Activated naive CD4-positive, alpha-beta T cell treated with anti-CD3 and anti-CD28 coated beads, Interleukin-2, amount 10 ng/mL, durations not matched to agents 7 days and 5 days (primary cell): ENCODE results near the gene NBAS.

Experiments used
- CTCF ChIA-PET: fragments of 350-600 bp; sonication (Branson Sonifier 250); formaldehyde crosslinking; loops from one replicate; lab custom pipeline; 2021; ENCODE audit warnings: antibody characterized with exemption; lab: Charles Lee
- DNase-seq: peaks from one replicate; pipeline ENCODE4 v3.0.0-alpha.2; 2020
- H3K27ac Mint-ChIP-seq: one replicate; pipeline ENCODE4 v1.8.0; 2021; ENCODE audit warnings: mild to moderate bottlenecking, moderate library complexity, mixed read lengths
- H3K27me3 Mint-ChIP-seq: one replicate; pipeline ENCODE4 v1.8.0; 2021; ENCODE audit warnings: mild to moderate bottlenecking, mixed read lengths
- H3K36me3 Mint-ChIP-seq: one replicate; pipeline ENCODE4 v1.8.0; 2021; ENCODE audit warnings: mixed read lengths
- H3K4me1 Mint-ChIP-seq: one replicate; pipeline ENCODE4 v1.8.0; 2021; ENCODE audit warnings: mixed read lengths
- H3K4me3 Mint-ChIP-seq: one replicate; pipeline ENCODE4 v1.8.0; 2021; ENCODE audit warnings: mild to moderate bottlenecking, moderate library complexity, mixed read lengths
- H3K9me3 Mint-ChIP-seq: one replicate; pipeline ENCODE4 v1.8.0; 2021; ENCODE audit warnings: mixed read lengths

Gene NBAS

DNA sequence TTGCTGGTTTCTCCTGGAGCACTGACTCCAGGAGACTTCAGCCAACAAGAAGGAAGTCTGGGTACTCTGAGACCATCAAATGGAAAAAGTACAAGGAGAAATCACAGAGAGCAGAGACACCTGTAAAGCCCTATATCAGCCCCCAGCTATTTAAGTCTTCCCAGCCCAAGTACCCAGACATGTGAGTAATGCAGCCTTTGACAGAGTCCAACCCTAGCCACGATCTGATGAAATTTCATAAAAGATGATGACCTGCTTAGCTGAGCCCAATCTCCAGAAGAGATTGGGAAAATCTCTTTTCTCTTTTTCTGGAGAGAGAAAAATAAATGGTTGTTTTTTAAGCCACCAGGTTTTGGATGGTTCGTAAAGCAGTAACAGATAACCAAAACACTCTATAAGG is 196.6 kb downstream of the NBAS start:
- DNase-seq, result no peak
- peaks cover 8% of the 10 kb centered on the region for H3K4me1 Mint-ChIP-seq
- no peaks in the 10 kb centered on the region for H3K27me3 Mint-ChIP-seq
- no peak overlapping the region for H3K4me3 Mint-ChIP-seq
- H3K9me3 Mint-ChIP-seq, result no peaks in the 10 kb centered on the region
- peaks cover 27% of the 10 kb centered on the region for H3K36me3 Mint-ChIP-seq
- CTCF ChIA-PET, result no interaction called here
- no peak overlapping the region for H3K27ac Mint-ChIP-seq

DNA sequence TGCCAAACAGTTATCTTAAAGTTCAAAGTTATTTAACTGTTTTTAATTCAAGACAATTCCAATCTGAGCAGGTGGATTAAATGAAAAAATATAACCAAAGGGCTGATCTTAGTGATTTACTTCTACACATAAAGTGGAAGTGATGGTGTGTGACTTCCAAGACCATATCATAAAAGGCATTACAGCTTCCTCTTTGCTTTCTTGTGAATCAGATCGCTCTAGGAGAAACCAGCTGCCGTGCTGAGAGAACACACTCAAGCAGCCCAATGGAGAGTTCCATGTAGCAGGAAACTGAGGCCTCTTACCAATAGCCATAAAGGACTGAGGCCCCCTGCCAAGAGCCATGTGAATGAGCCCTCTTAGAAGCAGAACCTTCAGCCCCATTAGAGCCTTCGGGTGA is 197.4 kb downstream of the NBAS start:
- no peaks in the 10 kb centered on the region for H3K27me3 Mint-ChIP-seq
- H3K36me3 Mint-ChIP-seq, result peaks cover 28% of the 10 kb centered on the region
- peaks cover 8% of the 10 kb centered on the region for H3K4me1 Mint-ChIP-seq
- CTCF ChIA-PET, result no interaction called here
- no peak overlapping the region for H3K4me3 Mint-ChIP-seq
- DNase-seq, result no peak
- H3K9me3 Mint-ChIP-seq, result no peaks in the 10 kb centered on the region
- no peak overlapping the region for H3K27ac Mint-ChIP-seq

DNA sequence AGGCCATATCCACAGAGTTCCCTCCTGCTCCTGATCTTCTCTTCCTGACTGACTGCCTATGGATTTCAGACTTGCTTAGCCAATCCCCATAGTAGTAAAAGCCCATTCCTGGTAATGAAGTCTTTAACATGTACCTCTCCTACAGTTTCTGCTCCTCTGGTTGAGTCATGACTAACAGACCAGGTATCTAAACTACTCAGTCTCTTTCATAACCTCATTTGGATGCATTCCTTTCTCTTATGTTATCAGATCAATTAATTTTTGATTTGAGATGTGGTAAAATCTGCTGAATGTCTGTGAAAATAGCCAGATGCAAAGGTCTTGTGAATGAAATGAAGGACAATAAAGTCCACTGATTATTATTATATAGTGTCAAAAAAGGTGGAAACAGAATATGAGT is 198.0 kb downstream of the NBAS start:
- no peak for DNase-seq
- Mint-ChIP-seq H3K27ac (no peak overlapping the region), H3K36me3 (peaks cover 29% of the 10 kb centered on the region), H3K4me1 (peaks cover 8% of the 10 kb centered on the region), H3K4me3 (no peak overlapping the region), H3K9me3 (no peaks in the 10 kb centered on the region), H3K27me3 (no peaks in the 10 kb centered on the region)
- CTCF ChIA-PET, result no interaction called here

DNA sequence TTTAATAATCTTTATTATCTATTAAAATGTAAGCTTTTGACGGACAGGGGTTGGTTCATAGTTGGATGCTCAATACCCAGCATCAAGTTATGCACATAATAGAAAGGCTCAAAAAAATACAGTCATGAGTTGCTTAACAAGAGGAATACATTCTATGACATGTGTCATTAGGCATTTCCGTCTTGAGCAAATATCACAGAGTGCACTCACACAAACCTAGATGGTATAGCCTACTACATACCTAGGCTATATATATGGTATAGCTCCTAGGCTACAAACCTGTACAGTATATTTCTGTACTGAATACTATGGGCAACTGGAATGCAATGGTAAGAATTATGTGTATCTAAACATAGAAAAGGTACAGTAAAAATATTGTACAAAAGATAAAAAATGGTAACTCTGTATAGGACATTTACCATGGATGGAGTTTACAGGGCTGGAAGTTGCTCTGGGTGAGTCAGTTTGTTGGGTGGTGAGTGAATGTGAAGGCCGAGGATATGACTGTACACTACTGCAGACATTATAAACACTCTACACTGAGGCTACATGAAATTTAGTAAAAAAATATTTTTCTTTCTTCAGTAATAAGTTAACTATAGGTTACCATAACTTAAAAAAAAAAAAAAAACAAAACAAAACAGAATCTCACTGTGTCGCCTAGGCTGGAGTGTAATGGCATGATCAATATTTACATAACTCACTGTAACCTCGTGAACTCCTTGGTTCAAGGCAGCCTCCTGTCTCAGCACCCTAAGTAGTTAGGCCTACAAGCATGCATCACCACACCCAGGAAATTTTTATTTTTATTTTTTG is 201.2 kb downstream of the NBAS start:
- DNase-seq, result no peak
- CTCF ChIA-PET, result no interaction called here

GRCh38 chr2:15357922-15358321 is 203.2 kb downstream of the NBAS start:
- no peak overlapping the region for H3K27ac Mint-ChIP-seq
- H3K27me3 Mint-ChIP-seq, result no peaks in the 10 kb centered on the region
- H3K4me1 Mint-ChIP-seq, result no peaks in the 10 kb centered on the region
- no peak for DNase-seq
- H3K4me3 Mint-ChIP-seq, result no peak overlapping the region
- peaks cover 23% of the 10 kb centered on the region for H3K36me3 Mint-ChIP-seq
- H3K9me3 Mint-ChIP-seq, result no peaks in the 10 kb centered on the region
- CTCF ChIA-PET, result no interaction called here

More for the DNA sequence above, 201.2 kb downstream of the NBAS start:
- no peaks in the 10 kb centered on the region for H3K9me3 Mint-ChIP-seq
- no peaks in the 10 kb centered on the region for H3K27me3 Mint-ChIP-seq
- H3K4me1 Mint-ChIP-seq, result no peaks in the 10 kb centered on the region
- H3K4me3 Mint-ChIP-seq, result no peak overlapping the region
- no peak overlapping the region for H3K27ac Mint-ChIP-seq
- peaks cover 25% of the 10 kb centered on the region for H3K36me3 Mint-ChIP-seq

GRCh38 chr2:15357186-15357585 is 203.9 kb downstream of the NBAS start:
- Mint-ChIP-seq H3K36me3 (peaks cover 27% of the 10 kb centered on the region), H3K27ac (no peak overlapping the region), H3K4me3 (no peak overlapping the region), H3K27me3 (no peaks in the 10 kb centered on the region), H3K4me1 (no peaks in the 10 kb centered on the region), H3K9me3 (no peaks in the 10 kb centered on the region)
- DNase-seq, result no peak
- CTCF ChIA-PET, result no interaction called here

DNA sequence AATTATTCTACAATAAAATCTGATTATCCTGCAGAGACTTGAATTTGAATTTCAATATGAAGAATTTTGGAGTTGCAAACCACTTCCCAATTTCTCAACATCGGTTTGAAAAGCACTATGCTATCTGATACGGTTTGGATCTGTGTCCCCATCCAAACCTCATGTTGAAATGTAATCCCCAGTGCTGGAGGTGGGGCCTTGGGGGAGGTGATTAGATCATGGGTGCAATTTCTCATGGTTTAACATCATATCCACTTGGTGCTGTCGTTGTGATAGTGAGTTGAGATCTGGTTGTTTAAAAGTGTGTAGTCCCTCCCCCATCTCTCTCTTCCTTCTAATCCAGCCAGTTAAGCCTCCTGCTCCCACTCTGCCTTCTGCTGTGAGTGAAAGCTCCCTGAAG is 205.7 kb downstream of the NBAS start:
- CTCF ChIA-PET, result interaction anchor here (1.0 kb wide), 1 partner anchor 22 kb away, joined by 3 read pairs; no protein-coding TSS in a partner anchor
- Mint-ChIP-seq H3K9me3 (no peaks in the 10 kb centered on the region), H3K4me1 (no peaks in the 10 kb centered on the region), H3K36me3 (peaks cover 34% of the 10 kb centered on the region), H3K4me3 (no peak overlapping the region), H3K27ac (no peak overlapping the region), H3K27me3 (no peaks in the 10 kb centered on the region)
- DNase-seq, result no peak

DNA sequence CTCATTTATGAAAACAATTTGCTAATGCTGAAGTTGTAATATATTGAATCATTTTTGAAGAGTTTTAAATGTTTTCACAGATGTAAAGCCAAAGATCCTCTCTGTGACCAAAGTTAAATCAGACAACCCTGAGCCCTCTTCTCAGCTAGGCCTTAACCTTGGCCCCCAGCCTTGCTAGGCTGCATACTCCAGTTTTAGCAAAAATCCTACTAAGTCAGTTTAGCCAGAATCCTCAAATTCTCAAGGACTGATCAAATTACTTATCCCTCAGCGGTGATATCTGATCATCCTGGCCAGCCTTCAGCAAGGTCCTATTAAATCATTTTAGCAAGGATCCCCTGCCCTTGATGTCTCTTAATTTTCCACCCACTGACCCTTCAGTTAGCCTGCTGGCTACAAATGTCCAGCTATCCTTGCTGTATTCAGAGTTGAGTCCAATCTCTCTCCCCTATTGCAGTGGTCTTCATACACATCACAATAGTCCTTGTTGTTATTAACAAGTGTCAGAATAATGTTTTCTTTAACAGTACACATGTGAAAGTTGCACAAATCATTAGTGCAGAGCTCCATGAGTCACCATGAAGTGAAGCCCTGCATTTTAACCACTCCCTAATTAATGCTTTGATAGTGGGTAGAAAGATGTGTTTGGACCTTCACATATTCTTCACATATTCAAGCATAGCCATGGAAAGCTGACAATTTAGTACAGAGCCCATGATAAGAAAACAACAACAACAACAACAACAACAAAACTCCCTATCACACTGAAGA is 206.4 kb downstream of the NBAS start:
- Mint-ChIP-seq H3K27me3 (no peaks in the 10 kb centered on the region), H3K36me3 (peaks cover 36% of the 10 kb centered on the region), H3K4me1 (no peaks in the 10 kb centered on the region), H3K9me3 (no peaks in the 10 kb centered on the region), H3K4me3 (no peak overlapping the region), H3K27ac (no peak overlapping the region)
- CTCF ChIA-PET, result interaction anchor here (1.0 kb wide), 1 partner anchor 21 kb away, joined by 3 read pairs; no protein-coding TSS in a partner anchor
- DNase-seq, result no peak

GRCh38 chr2:15352363-15352762 is 208.8 kb downstream of the NBAS start:
- Mint-ChIP-seq H3K27ac (no peak overlapping the region), H3K4me3 (no peak overlapping the region), H3K9me3 (no peaks in the 10 kb centered on the region), H3K36me3 (peaks cover 38% of the 10 kb centered on the region), H3K4me1 (no peaks in the 10 kb centered on the region), H3K27me3 (no peaks in the 10 kb centered on the region)
- no peak for DNase-seq
- CTCF ChIA-PET, result no interaction called here

- CTCF ChIA-PET, result no interaction called here
- no peak overlapping the region for H3K27ac Mint-ChIP-seq
- H3K27me3 Mint-ChIP-seq, result no peaks in the 10 kb centered on the region
- peaks cover 35% of the 10 kb centered on the region for H3K36me3 Mint-ChIP-seq
- H3K4me1 Mint-ChIP-seq, result no peaks in the 10 kb centered on the region
- no peaks in the 10 kb centered on the region for H3K9me3 Mint-ChIP-seq
- no peak for DNase-seq
- H3K4me3 Mint-ChIP-seq, result no peak overlapping the region
Measured at GRCh38 chr2:15348636-15349035, 212.5 kb downstream of the NBAS start.

GRCh38 chr2:15348045-15348444 is 213.1 kb downstream of the NBAS start:
- Mint-ChIP-seq H3K9me3 (peaks cover 1% of the 10 kb centered on the region), H3K27me3 (no peaks in the 10 kb centered on the region), H3K4me3 (no peak overlapping the region), H3K4me1 (no peaks in the 10 kb centered on the region), H3K36me3 (peaks cover 33% of the 10 kb centered on the region), H3K27ac (no peak overlapping the region)
- CTCF ChIA-PET, result interaction anchor here (1.5 kb wide), 1 partner anchor 229 kb away, joined by 3 read pairs; no protein-coding TSS in a partner anchor
- DNase-seq, result no peak

GRCh38 chr2:15346624-15347023 is 214.5 kb downstream of the NBAS start:
- no peak for DNase-seq
- Mint-ChIP-seq H3K27me3 (no peaks in the 10 kb centered on the region), H3K36me3 (peaks cover 25% of the 10 kb centered on the region), H3K27ac (no peak overlapping the region), H3K4me1 (no peaks in the 10 kb centered on the region), H3K4me3 (no peak overlapping the region), H3K9me3 (peaks cover 1% of the 10 kb centered on the region)
- CTCF ChIA-PET, result interaction anchor here (0.7 to 1.5 kb wide), 2 partner anchors 15 to 231 kb away, joined by 3 read pairs; no protein-coding TSS in a partner anchor

DNA sequence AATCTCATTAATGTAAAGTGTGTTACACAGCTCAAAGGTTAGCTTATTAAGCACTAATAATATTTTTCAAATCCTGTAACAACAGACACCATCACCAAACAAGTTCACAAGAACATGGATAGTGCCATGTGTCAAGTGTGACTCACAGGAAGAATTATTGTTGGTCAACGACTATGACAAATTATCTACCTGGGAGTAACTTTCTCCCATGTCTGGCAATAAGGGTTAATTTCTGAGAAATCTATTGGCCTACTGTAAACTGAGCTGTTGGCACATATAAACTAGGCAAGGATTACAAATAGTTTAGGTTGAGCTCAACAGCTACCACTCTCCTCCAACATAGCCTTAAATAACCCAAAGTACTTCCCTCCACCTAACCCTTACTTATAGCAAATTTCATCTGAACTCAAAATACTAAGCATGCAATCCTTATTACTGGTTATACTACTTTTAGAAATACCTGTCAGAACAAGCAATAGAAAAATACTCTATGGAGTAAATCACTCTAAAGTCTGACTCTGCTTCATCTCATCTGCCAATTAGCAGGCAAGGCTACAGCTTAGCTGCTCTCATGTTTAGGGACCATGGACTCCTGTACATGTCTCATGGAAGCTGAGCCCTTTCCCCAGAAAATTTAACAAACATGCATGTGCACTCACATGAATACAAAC is 223.0 kb downstream of the NBAS start:
- no peak overlapping the region for H3K27ac Mint-ChIP-seq
- DNase-seq, result no peak
- no peak overlapping the region for H3K4me3 Mint-ChIP-seq
- no peaks in the 10 kb centered on the region for H3K27me3 Mint-ChIP-seq
- CTCF ChIA-PET, result no interaction called here
- peaks cover 1% of the 10 kb centered on the region for H3K9me3 Mint-ChIP-seq
- H3K4me1 Mint-ChIP-seq, result peaks cover 4% of the 10 kb centered on the region
- peaks cover 13% of the 10 kb centered on the region for H3K36me3 Mint-ChIP-seq

DNA sequence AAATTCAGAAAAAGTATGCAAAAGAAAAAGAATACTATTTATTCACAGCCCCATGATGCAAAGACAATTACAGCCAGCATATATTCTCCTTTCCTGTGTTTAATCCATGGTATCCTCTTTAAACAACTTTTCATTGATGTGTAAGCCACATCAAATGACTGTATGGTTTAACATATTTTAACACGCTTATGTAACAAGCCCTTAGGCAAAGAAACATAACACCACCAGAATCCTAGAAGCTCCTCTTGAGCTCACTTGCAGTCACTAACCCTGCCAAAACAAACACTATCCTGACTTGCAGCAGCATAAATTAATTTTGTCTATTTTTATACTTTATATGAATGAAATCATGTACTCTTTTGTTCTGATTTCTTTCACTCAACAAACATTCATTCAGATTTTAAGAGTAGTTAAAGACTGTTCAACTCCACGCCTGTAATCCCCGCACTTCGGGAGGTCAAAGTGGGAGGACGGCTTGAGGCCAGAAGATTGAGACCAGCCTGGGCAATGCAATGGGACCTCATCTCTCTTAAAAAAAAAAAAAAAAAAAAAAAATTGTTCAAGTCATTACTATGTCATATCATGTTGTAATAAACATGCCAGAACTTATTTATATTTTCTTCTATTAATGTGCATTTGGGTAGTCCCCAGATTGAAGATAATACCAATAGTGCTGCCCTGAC is 226.3 kb downstream of the NBAS start:
- no peak for DNase-seq
- H3K9me3 Mint-ChIP-seq, result no peaks in the 10 kb centered on the region
- no peak overlapping the region for H3K4me3 Mint-ChIP-seq
- peaks cover 4% of the 10 kb centered on the region for H3K4me1 Mint-ChIP-seq
- H3K27me3 Mint-ChIP-seq, result no peaks in the 10 kb centered on the region
- no peak overlapping the region for H3K27ac Mint-ChIP-seq
- CTCF ChIA-PET, result no interaction called here
- peaks cover 8% of the 10 kb centered on the region for H3K36me3 Mint-ChIP-seq
